BJ (cell line): ENCODE results near the gene HES5. TPM values are rescaled to one million over a fixed set of nuclear protein-coding genes. Genes with fewer than 3 reads are reported as not detected.

Experiments
- CTCF ChIA-PET: fragments of 350-600 bp; formaldehyde crosslinking; extraction: SDS; loops from one replicate; lab custom pipeline; 2021; ENCODE audit warnings: antibody characterized with exemption, inconsistent platforms; lab: Yijun Ruan, JAX
- POLR2A ChIA-PET: fragments of 300-600 bp; sonication (Branson Sonifier 250); formaldehyde crosslinking; extraction: SDS; loops from one replicate; lab custom pipeline; 2021; ENCODE audit warnings: antibody characterized with exemption; lab: Charles Lee
- DNase-seq: peaks from one replicate; pipeline ENCODE4 v3.0.0-alpha.2; 2011; ENCODE audit warnings: low read depth
- H3K27me3 ChIP-seq: 2 replicates; pipeline ENCODE4 v1.6.0; 2011; ENCODE audit warnings: low read length; ENCODE audit not compliant: control insufficient read depth, insufficient read depth
- H3K36me3 ChIP-seq: 2 replicates; pipeline ENCODE4 v1.5.1; 2011; ENCODE audit warnings: low read length; ENCODE audit not compliant: control insufficient read depth, insufficient read depth
- H3K4me3 ChIP-seq: 2 replicates; pipeline ENCODE4 v1.5.1; 2011; ENCODE audit warnings: low read depth, mild to moderate bottlenecking, control low read depth, low read length
- CTCF ChIP-seq: IDR thresholded peaks from 2 replicates; pipeline ENCODE4 v1.5.1; 2011; ENCODE audit warnings: low read depth, mild to moderate bottlenecking, control low read depth, inconsistent platforms, low read length, moderate library complexity; ENCODE audit not compliant: insufficient read depth
- polyA plus RNA-seq: library from polyadenylated mRNA; depleted of rRNA; stranded (reverse); fragments of >200 nt; gene quantifications from 2 replicates; pipeline ENCODE4 v1.2.3, GENCODE V29; 2011

HES5 gene
- polyA plus RNA-seq, 1 experiment, result not detected

- Histone ChIP-seq H3K36me3 (no peaks in the 10 kb centered on the region), H3K4me3 (no peak overlapping the region), H3K27me3 (peaks cover 10% of the 10 kb centered on the region)
- no peak for TF ChIP-seq CTCF
- ChIA-PET CTCF (interaction anchor here (0.6 kb wide), 1 partner anchor 49 kb away, joined by 4 read pairs; no protein-coding TSS in a partner anchor), POLR2A (no interaction called here)
- DNase-seq, result no peak
Observed at GRCh38 chr1:2501041-2501819, 28.8 kb downstream of the HES5 start.

GRCh38 chr1:2499986-2500596, 30.0 kb downstream of the HES5 start:
- no peak for TF ChIP-seq CTCF
- Histone ChIP-seq H3K27me3 (peaks cover 10% of the 10 kb centered on the region), H3K36me3 (no peaks in the 10 kb centered on the region), H3K4me3 (no peak overlapping the region)
- ChIA-PET POLR2A (no interaction called here), CTCF (no interaction called here)
- DNase-seq, result no peak

GRCh38 chr1:2499260-2499659, 30.8 kb downstream of the HES5 start:
- ChIA-PET CTCF (no interaction called here), POLR2A (no interaction called here)
- H3K36me3 ChIP-seq, result no peaks in the 10 kb centered on the region
- no peak for TF ChIP-seq CTCF
- peaks cover 5% of the 10 kb centered on the region for H3K27me3 ChIP-seq
- no peak overlapping the region for H3K4me3 ChIP-seq
- DNase-seq, result no peak

- CTCF ChIA-PET, result no interaction called here
- no peak for DNase-seq
- H3K4me3 ChIP-seq, result no peak overlapping the region
- H3K27me3 ChIP-seq, result peaks cover 4% of the 10 kb centered on the region
- POLR2A ChIA-PET, result no interaction called here
- TF ChIP-seq CTCF, result no peak
- no peaks in the 10 kb centered on the region for H3K36me3 ChIP-seq
Observed at GRCh38 chr1:2498648-2499047, 31.4 kb downstream of the HES5 start.

GRCh38 chr1:2497891-2498290, 32.2 kb downstream of the HES5 start:
- TF ChIP-seq CTCF, result no peak

More at GRCh38 chr1:2497891-2498290, 32.2 kb downstream of the HES5 start:
- ChIA-PET POLR2A (no interaction called here), CTCF (interaction anchor here (0.9 kb wide), 1 partner anchor 49 kb away, joined by 3 read pairs; no protein-coding TSS in a partner anchor)
- Histone ChIP-seq H3K36me3 (no peaks in the 10 kb centered on the region), H3K27me3 (peaks cover 5% of the 10 kb centered on the region), H3K4me3 (no peak overlapping the region)
- DNase-seq, result no peak
